Ishikawa (cell line): ENCODE measurements around the gene LHPP.

Experiments
- CEBPB ChIP-seq: IDR thresholded peaks from 2 replicates; pipeline ENCODE4 v1.6.1; 2012
- CREB1 ChIP-seq: IDR thresholded peaks from 2 replicates; pipeline ENCODE4 v1.6.1; 2012; ENCODE audit warnings: low read depth
- EGR1 ChIP-seq: IDR thresholded peaks from 2 replicates; pipeline ENCODE4 v1.6.1; 2012
- EP300 ChIP-seq: IDR thresholded peaks from 2 replicates; pipeline ENCODE4 v1.6.1; 2012; ENCODE audit warnings: borderline replicate concordance
- FOXM1 ChIP-seq: IDR thresholded peaks from 2 replicates; pipeline ENCODE4 v1.6.1; 2012; ENCODE audit warnings: low read depth, borderline replicate concordance
- NFIC ChIP-seq: IDR thresholded peaks from 2 replicates; pipeline ENCODE4 v1.6.1; 2012
- RAD21 ChIP-seq: IDR thresholded peaks from 2 replicates; pipeline ENCODE4 v1.6.1; 2012; ENCODE audit warnings: low read depth
- TAF1 ChIP-seq: IDR thresholded peaks from 2 replicates; pipeline ENCODE4 v1.6.1; 2012; ENCODE audit warnings: low read depth, mild to moderate bottlenecking
- TCF12 ChIP-seq: IDR thresholded peaks from 2 replicates; pipeline ENCODE4 v1.6.1; 2012; ENCODE audit warnings: low read depth
- TEAD4 ChIP-seq: IDR thresholded peaks from 2 replicates; pipeline ENCODE4 v1.6.1; 2012
- YY1 ChIP-seq: IDR thresholded peaks from 2 replicates; pipeline ENCODE4 v1.6.1; 2012; ENCODE audit warnings: low read depth
- ZBTB7A ChIP-seq: IDR thresholded peaks from 2 replicates; pipeline ENCODE4 v1.6.1; 2012; ENCODE audit warnings: low read depth
- TF ChIP-seq, protein P1 (sequence below): IDR thresholded peaks from 2 replicates; pipeline ENCODE4 v1.6.1; 2012
- TF ChIP-seq, protein P2 (sequence below): IDR thresholded peaks from 2 replicates; pipeline ENCODE4 v1.6.1; 2012
- TF ChIP-seq, protein P3 (sequence below): IDR thresholded peaks from 2 replicates; pipeline ENCODE4 v1.6.1; 2012; ENCODE audit warnings: low read depth, mild to moderate bottlenecking

The LHPP gene

DNA sequence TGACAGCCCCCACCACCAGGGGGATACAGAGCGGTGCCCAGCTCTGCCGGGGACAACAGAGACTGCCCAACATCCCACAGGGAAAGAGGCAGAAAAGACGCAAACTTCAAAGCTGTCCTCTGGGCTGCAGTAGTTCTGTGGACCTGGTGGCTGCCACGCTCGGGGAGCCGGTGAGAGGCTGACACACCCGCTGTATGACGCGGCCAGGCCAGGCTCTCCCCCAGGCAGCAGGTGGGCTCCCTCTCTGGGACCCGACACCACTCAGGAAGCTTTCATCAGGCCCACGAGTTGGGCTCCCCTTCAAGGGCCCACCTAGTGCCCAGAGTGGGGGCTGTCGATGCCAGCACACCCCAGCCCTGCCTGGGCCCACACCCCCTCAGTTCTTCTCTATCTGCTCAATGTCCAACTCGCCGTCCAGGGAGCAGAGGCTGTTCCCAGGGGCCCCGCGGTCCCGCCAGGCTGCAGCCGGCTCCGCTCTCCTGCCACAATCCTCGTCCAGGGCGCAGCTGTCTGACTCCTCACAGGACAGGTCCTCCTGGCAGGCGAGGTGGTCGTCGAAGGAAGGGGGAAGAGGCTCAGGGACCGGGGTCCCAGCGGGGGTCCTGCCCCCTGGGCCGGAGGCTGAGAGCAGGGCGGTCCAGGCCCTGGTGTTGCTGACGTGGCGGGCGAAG, 161.4 kb downstream of the LHPP start:
- TF ChIP-seq, protein P1, sequence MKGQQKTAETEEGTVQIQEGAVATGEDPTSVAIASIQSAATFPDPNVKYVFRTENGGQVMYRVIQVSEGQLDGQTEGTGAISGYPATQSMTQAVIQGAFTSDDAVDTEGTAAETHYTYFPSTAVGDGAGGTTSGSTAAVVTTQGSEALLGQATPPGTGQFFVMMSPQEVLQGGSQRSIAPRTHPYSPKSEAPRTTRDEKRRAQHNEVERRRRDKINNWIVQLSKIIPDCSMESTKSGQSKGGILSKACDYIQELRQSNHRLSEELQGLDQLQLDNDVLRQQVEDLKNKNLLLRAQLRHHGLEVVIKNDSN, result no peak
- no peak for TF ChIP-seq TCF12
- no peak for TF ChIP-seq TEAD4
- TF ChIP-seq NFIC, result no peak
- TF ChIP-seq FOXM1, result no peak
- no peak for TF ChIP-seq ZBTB7A
- TF ChIP-seq CREB1, result no peak
- no peak for TF ChIP-seq EP300
- TF ChIP-seq, protein P2, sequence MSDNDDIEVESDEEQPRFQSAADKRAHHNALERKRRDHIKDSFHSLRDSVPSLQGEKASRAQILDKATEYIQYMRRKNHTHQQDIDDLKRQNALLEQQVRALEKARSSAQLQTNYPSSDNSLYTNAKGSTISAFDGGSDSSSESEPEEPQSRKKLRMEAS, result no peak
- no peak for TF ChIP-seq CEBPB
- no peak for TF ChIP-seq EGR1
- TF ChIP-seq, protein P3, sequence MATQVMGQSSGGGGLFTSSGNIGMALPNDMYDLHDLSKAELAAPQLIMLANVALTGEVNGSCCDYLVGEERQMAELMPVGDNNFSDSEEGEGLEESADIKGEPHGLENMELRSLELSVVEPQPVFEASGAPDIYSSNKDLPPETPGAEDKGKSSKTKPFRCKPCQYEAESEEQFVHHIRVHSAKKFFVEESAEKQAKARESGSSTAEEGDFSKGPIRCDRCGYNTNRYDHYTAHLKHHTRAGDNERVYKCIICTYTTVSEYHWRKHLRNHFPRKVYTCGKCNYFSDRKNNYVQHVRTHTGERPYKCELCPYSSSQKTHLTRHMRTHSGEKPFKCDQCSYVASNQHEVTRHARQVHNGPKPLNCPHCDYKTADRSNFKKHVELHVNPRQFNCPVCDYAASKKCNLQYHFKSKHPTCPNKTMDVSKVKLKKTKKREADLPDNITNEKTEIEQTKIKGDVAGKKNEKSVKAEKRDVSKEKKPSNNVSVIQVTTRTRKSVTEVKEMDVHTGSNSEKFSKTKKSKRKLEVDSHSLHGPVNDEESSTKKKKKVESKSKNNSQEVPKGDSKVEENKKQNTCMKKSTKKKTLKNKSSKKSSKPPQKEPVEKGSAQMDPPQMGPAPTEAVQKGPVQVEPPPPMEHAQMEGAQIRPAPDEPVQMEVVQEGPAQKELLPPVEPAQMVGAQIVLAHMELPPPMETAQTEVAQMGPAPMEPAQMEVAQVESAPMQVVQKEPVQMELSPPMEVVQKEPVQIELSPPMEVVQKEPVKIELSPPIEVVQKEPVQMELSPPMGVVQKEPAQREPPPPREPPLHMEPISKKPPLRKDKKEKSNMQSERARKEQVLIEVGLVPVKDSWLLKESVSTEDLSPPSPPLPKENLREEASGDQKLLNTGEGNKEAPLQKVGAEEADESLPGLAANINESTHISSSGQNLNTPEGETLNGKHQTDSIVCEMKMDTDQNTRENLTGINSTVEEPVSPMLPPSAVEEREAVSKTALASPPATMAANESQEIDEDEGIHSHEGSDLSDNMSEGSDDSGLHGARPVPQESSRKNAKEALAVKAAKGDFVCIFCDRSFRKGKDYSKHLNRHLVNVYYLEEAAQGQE, result no peak
- no peak for TF ChIP-seq TAF1
- no peak for TF ChIP-seq YY1
- no peak for TF ChIP-seq RAD21

DNA sequence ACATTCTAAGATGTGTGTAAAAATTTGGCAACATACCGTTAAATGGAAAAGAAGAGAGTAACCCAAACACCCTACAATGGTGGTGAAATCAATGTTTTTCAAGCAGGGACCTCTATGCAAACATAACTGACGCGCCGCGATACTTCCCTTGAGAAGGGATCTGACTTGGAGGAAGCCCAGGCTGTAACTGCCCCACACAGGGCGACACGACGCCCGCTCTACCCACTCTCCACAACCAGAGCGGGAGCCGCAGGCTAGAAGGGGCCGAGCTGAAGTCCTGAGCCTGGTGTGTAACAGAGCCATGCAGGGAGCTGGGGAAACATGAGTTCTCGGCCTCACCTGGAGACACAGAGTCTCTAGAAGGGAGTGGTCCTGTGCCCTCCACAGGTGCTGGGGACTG, 162.4 kb downstream of the LHPP start:
- TF ChIP-seq CEBPB (no peak), RAD21 (no peak), TEAD4 (no peak)
- TF ChIP-seq, protein P1, result no peak

DNA sequence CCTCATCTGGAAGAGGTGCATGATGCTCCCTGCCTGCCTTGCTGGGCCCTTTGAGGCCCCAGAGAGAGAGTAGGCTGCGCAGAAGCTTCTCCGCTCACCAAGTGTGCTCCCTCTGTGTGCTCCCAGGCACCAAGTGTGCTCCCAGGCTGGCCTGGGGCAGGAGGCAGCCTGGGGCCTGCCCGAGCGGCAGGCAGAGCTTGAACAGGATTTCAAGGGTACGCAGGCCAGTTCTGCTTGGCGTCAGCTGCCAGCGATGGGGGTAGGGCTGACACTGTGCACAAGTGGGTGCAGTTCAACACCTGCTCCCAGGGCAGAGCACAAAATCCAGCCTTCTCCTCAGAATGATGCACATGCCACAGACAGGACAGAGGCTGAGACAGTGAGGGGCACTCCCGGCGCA, 162.8 kb downstream of the LHPP start:
- TF ChIP-seq FOXM1 (no peak), EGR1 (no peak), TEAD4 (no peak), NFIC (no peak)
- TF ChIP-seq, protein P1, result no peak
- TF ChIP-seq, protein P3, result no peak

DNA sequence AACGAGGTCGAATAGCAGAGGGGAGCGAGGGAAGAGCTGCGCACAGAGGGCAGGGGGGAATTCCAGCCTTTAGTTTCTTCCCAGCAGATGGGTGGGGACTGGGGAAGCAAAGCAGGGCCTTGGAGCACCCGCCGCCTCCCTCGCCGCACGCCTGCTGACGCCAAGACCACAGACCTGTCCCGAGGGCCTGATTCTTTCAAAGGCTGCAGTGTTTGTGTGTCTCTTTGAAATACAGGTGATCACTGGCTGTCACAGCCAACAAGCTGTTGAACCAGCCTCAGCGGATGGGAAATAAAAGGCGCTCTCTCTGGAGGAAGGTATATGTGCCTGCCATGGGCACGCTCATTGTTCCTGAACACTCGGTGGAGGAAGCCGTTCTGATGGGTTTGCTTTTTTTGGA, 163.3 kb downstream of the LHPP start:
- no peak for TF ChIP-seq TEAD4
- no peak for TF ChIP-seq ZBTB7A
- TF ChIP-seq EGR1, result no peak
- TF ChIP-seq, protein P2, result no peak
- TF ChIP-seq, protein P3, result no peak
- no peak for TF ChIP-seq CREB1
- TF ChIP-seq FOXM1, result no peak
- no peak for TF ChIP-seq NFIC
- no peak for TF ChIP-seq YY1
- no peak for TF ChIP-seq TCF12
- TF ChIP-seq, protein P1, result no peak
- TF ChIP-seq EP300, result no peak
- TF ChIP-seq CEBPB, result no peak
- TF ChIP-seq RAD21, result no peak
- TF ChIP-seq TAF1, result no peak
